K562 (cell line): ENCODE data around the gene MYOM3. TPM values are rescaled to one million over a fixed set of nuclear protein-coding genes. Genes with fewer than 3 reads are reported as not detected.

ENCODE experiments used
- ATAC-seq: fragments of 200-7000 bp; cut with Tn5 transposase; 3 replicates; pipeline ENCODE4 v1.9.1; 2020; ENCODE audit warnings: moderate library complexity
- BruUV-seq: library from RNA; stranded (reverse); fragments of 400-500 nt; replicated peaks from 2 replicates; lab custom pipeline; 2021; lab: Mats Ljungman, UMichigan
- CTCF ChIA-PET: fragments of 300-600 bp; formaldehyde crosslinking; extraction: SDS; loops from one replicate; lab custom pipeline; 2021; ENCODE audit warnings: low intra/inter-chr PET ratio; lab: Yijun Ruan, JAX
- POLR2A ChIA-PET: fragments of 300-600, 350-650 bp; sonication (Branson Sonifier 250); formaldehyde crosslinking; extraction: SDS; loops from one replicate; lab custom pipeline; 2021; ENCODE audit warnings: antibody characterized with exemption, inconsistent platforms; lab: Yijun Ruan, JAX
- DNase-seq, 4 experiments: peaks; one replicate each; pipeline versions ENCODE4 v3.0.0 to v3.0.0-alpha.2; 2011 to 2018; ENCODE audit warnings: low spot score in 3 of 4, mixed read lengths in 3 of 4; ENCODE audit errors: extremely low read depth in 1 of 4
- FAIRE-seq: peaks from 2 replicates; lab custom pipeline; 2011; peaks lifted over from hg19 to GRCh38; lab: Jason Lieb, UNC
- H2AFZ ChIP-seq: 2 replicates; pipeline ENCODE4 v1.6.0; 2011; ENCODE audit warnings: low read depth, low read length, control low read depth, inconsistent platforms
- H3K27ac ChIP-seq: fragments of 200-600 bp; 3 replicates; pipeline ENCODE4 v1.8.0; 2011; ENCODE audit warnings: low read depth, mild to moderate bottlenecking, control low read depth, inconsistent platforms, low read length, moderate library complexity, mixed read lengths; ENCODE audit errors: extremely low read depth
- H3K27me3 ChIP-seq, 2 experiments: fragments of 300-600 bp in 1 of 2; 2 replicates in 1 of 2; 3 replicates in 1 of 2; pipeline versions ENCODE4 v1.6.0 to v1.8.0; 2011; ENCODE audit warnings: inconsistent platforms in 2 of 2, low read length in 2 of 2, mild to moderate bottlenecking in 1 of 2, mixed read lengths in 1 of 2, moderate library complexity in 1 of 2; ENCODE audit not compliant: control insufficient read depth in 2 of 2, insufficient read depth in 2 of 2
- H3K36me3 ChIP-seq: fragments of 300-600 bp; 3 replicates; pipeline ENCODE4 v1.8.0; 2011; ENCODE audit warnings: mild to moderate bottlenecking, low read length, inconsistent platforms; ENCODE audit not compliant: control insufficient read depth, insufficient read depth
- H3K4me1 ChIP-seq, 2 experiments: fragments of 200-600 bp in 1 of 2; replicated peaks in 1 of 2; 2 replicates in 1 of 2; 3 replicates in 1 of 2; pipeline versions ENCODE4 v1.5.1 to v1.8.0; 2011; ENCODE audit warnings: inconsistent platforms in 2 of 2, low read length in 2 of 2, mild to moderate bottlenecking in 1 of 2, mixed read lengths in 1 of 2, moderate library complexity in 1 of 2; ENCODE audit not compliant: control insufficient read depth in 2 of 2, insufficient read depth in 2 of 2
- H3K4me2 ChIP-seq: 2 replicates; pipeline ENCODE4 v1.6.1; 2011; ENCODE audit warnings: low read length, control low read depth, inconsistent platforms, mixed read lengths; ENCODE audit not compliant: insufficient read depth
- H3K4me3 ChIP-seq: fragments of 200-600 bp; sonication (generic), shearing (Covaris generic); 2 replicates; pipeline ENCODE4 v1.5.1; 2016; ENCODE audit warnings: control low read depth, inconsistent platforms
- H3K79me2 ChIP-seq: fragments of 200-600 bp; 3 replicates; pipeline ENCODE4 v1.8.0; 2011; ENCODE audit warnings: low read length, inconsistent platforms; ENCODE audit not compliant: control insufficient read depth, insufficient read depth
- H3K9ac ChIP-seq, 2 experiments: 2 replicates each; pipeline versions ENCODE4 v1.6.0 to v1.6.1; 2011; ENCODE audit warnings: low read depth in 2 of 2, low read length in 2 of 2, control low read depth in 1 of 2, inconsistent platforms in 1 of 2, mild to moderate bottlenecking in 1 of 2, mixed read lengths in 1 of 2; ENCODE audit not compliant: insufficient read depth in 1 of 2
- H3K9me1 ChIP-seq: one replicate; pipeline ENCODE4 v1.6.0; 2011; ENCODE audit warnings: inconsistent platforms, mild to moderate bottlenecking, low read length, moderate library complexity; ENCODE audit not compliant: control insufficient read depth, insufficient read depth
- H3K9me3 ChIP-seq: replicated peaks from 2 replicates; pipeline ENCODE4 v1.5.1; 2011; ENCODE audit warnings: low read depth, low read length, inconsistent platforms; ENCODE audit not compliant: control insufficient read depth, insufficient read depth
- H4K20me1 ChIP-seq: replicated peaks from 2 replicates; pipeline ENCODE4 v1.6.1; 2011; ENCODE audit warnings: low read length, inconsistent platforms, mixed read lengths; ENCODE audit not compliant: control insufficient read depth, insufficient read depth
- ATF7 ChIP-seq: fragments of 450-650 bp; IDR thresholded peaks from 2 replicates; pipeline ENCODE4 v1.7.1; 2014; ENCODE audit warnings: mild to moderate bottlenecking, moderate library complexity
- CEBPB ChIP-seq: fragments of 450-650 bp; IDR thresholded peaks from 2 replicates; pipeline ENCODE4 v1.6.1; 2016; ENCODE audit warnings: missing genetic modification characterization, missing compliant biosample characterization
- CEBPG ChIP-seq, 3 experiments: fragments of 200-800 bp in 1 of 3; sonication (Bioruptor generic) in 1 of 3; sonication (generic) in 1 of 3; formaldehyde crosslinking in 1 of 3; IDR thresholded peaks in 2 of 3; conservative IDR thresholded peaks in 1 of 3; 2 replicates each; pipeline versions ENCODE4 v1.6.1 to v1.8.0; 2016 to 2022; ENCODE audit warnings: missing compliant biosample characterization in 2 of 3, missing genetic modification characterization in 2 of 3, mild to moderate bottlenecking in 1 of 3, missing genetic modification reagents in 1 of 3
- HDGF ChIP-seq: fragments of 450-650 bp; IDR thresholded peaks from 2 replicates; pipeline ENCODE4 v1.6.1; 2016
- ZNF146 ChIP-seq: IDR thresholded peaks from one replicate; pipeline ENCODE4 v1.6.1; 2018; ENCODE audit warnings: missing compliant biosample characterization; ENCODE audit not compliant: unreplicated experiment
- ZNF212 ChIP-seq: fragments of 450-650 bp; formaldehyde crosslinking; IDR thresholded peaks from 2 replicates; pipeline ENCODE4 v1.4.0; 2020; ENCODE audit warnings: mild to moderate bottlenecking
- WGBS: fragments of 100-300 bp; shearing (Covaris generic); methylation state at CpG from one replicate; pipeline ENCODE4 v1.1.6; 2016; ENCODE audit warnings: low coverage, mixed read lengths; ENCODE audit not compliant: insufficient coverage; ENCODE audit errors: missing lambda C conversion rate; 5-methylcytosine and 5-hydroxymethylcytosine counted together
- in situ Hi-C: fragments of 300-500 bp; cut with MboI; formaldehyde crosslinking; loops from 4 replicates; pipeline ENCODE4 v1.15.0; 2018; ENCODE audit warnings: inconsistent platforms, mixed read lengths
- intact Hi-C: fragments of 100-400 bp; cut with micrococcal nuclease; formaldehyde crosslinking; loops from 2 replicates; pipeline ENCODE4 v1.14.2; 2022
- polyA plus RNA-seq, 8 experiments: library from polyadenylated mRNA; depleted of rRNA in 4 of 8; stranded (reverse) in 5 of 8; unstranded in 3 of 8; fragments of >200 nt; fragmentation: Nextera tagmentation in 2 of 8; fragmentation: Illumina TruSeq in 1 of 8; extraction: Ambion mirVana in 2 of 8; extraction: Trizol in 1 of 8; gene quantifications; 2 replicates each; pipeline versions ENCODE4 v1.2.1 to v1.2.3, GENCODE V29; 2011 to 2014; ENCODE audit warnings: inconsistent platforms in 1 of 8, missing spikeins in 1 of 8
- total RNA-seq, 7 experiments: library from RNA; depleted of rRNA in 6 of 7; stranded (reverse); fragments of >200 nt in 6 of 7; fragmentation: Illumina TruSeq in 2 of 7; extraction: Trizol in 2 of 7; gene quantifications; 2 replicates each; pipeline versions ENCODE4 v1.2.1 to v1.2.3, GENCODE V29; 2011 to 2021; ENCODE audit warnings: low replicate concordance in 1 of 7
- TF ChIP-seq, protein P1 (sequence below): fragments of 450-650 bp; IDR thresholded peaks from 2 replicates; pipeline ENCODE4 v1.6.1; 2016; ENCODE audit warnings: borderline replicate concordance
- TF ChIP-seq, protein P2 (sequence below), 2 experiments: IDR thresholded peaks in 1 of 2; conservative IDR thresholded peaks in 1 of 2; 2 replicates each; pipeline ENCODE4 v1.6.1; 2016; ENCODE audit warnings: low read depth in 2 of 2, mild to moderate bottlenecking in 1 of 2, missing compliant biosample characterization in 1 of 2, missing genetic modification characterization in 1 of 2, moderate library complexity in 1 of 2

Gene MYOM3
- total and polyA plus RNA-seq, 9 of the 15 experiments (the other 6 are each of a cell fraction or from before 2014, with no cell fraction given) = 0.01 TPM; not detected in 8

DNA sequence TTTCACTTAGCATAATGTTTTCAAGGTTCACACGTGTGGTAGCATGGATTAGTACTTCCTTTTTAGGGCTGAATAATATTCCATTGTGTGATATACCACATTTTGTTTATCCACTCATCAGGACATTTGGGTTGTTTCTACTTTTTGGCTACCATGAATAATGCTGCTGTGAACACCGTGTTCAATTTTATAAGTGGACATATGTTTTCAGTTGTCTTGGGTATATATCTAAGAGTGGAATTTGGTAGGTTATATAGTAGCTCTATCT, 27.2 kb upstream of the MYOM3 start:
- no peak for ATAC-seq
- FAIRE-seq = no peak
- no peak overlapping the region for H3K9ac ChIP-seq
- no peak overlapping the region for H2AFZ ChIP-seq
- H3K4me3 ChIP-seq = no peak overlapping the region
- DNase-seq = no peak
- TF ChIP-seq CEBPB = peak; percentile 33; the same call in 1 of the 2 replicates
- peak; percentile 65 for TF ChIP-seq ZNF146 (CRISPR knock-in tag)
- TF ChIP-seq ATF7 = no peak
- no peak for TF ChIP-seq ZNF212 (CRISPR knock-in tag)
- no peak for TF ChIP-seq CEBPG (CRISPR knock-in tag; IDR thresholded peaks at IDR 0.05)
- TF ChIP-seq CEBPG (tag; conservative IDR thresholded peaks at IDR 0.05 in 1 of 2, IDR thresholded peaks at IDR 0.05 in 1 of 2) = peak in 1 of 2 experiments; percentile 35; a peak in 1 of 4 replicates
- peaks cover 21% of the 10 kb centered on the region for H4K20me1 ChIP-seq
- ChIA-PET CTCF (no interaction called here), POLR2A (no interaction called here)
- peaks cover 42 to 62% of the 10 kb centered on the region in 2 experiments for H3K27me3 ChIP-seq
- no peak overlapping the region for H3K27ac ChIP-seq
- H3K9me1 ChIP-seq = no peaks in the 10 kb centered on the region
- in situ Hi-C loops = no loop called here
- intact Hi-C loops = no loop called here
- H3K36me3 ChIP-seq = no peaks in the 10 kb centered on the region
- WGBS = 0% methylated on average over 2 of the region's 2 CpGs
- H3K4me2 ChIP-seq = no peak overlapping the region
- peaks cover 0 to 3% of the 10 kb centered on the region in 2 experiments; a peak in 1 of 5 replicates for H3K4me1 ChIP-seq
- H3K79me2 ChIP-seq = no peaks in the 10 kb centered on the region
- BruUV-seq = no TSS peak
- H3K9me3 ChIP-seq = no peaks in the 10 kb centered on the region

DNA sequence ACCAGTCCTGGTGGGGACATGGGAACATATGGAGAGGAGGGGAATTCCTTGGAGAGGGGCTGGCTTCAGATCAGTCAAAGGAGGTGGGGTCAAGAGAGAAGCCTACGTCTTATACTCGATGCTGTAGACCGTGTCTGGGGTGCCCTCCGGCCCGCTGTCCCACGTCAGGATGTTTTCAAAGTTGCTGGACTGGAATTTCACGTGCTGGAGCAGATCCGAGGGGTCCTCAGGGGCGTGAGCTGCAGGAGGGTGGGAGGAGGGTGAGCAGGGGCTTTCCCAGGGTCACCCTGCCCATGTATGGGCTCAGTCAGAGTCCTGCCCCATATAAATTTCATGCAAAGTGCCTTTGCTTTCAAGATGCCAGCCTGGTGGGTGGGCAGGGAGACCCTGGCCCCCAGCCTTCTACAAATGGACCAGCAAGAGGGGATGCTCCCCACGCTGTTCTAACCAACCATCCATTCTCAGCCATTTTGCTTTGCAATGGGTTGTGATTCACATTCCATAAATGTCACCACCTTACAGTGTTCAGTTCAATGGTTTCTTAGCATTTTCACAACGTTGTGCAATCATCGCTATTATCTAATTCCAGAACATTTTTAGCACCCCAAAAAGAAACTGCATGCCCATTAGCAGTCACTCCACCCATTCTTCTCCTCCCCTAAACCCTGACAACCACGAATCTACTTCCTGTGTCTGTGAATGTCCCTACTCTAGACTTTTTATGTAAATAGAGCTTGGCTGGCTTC, 26.7 kb upstream of the MYOM3 start:
- Histone ChIP-seq H3K4me3 (no peak overlapping the region), H3K36me3 (no peaks in the 10 kb centered on the region), H2AFZ (no peak overlapping the region), H3K79me2 (no peaks in the 10 kb centered on the region), H3K4me1 (peaks cover 0 to 3% of the 10 kb centered on the region in 2 experiments; a peak in 1 of 5 replicates), H3K9me1 (no peaks in the 10 kb centered on the region), H3K9ac (no peak overlapping the region), H3K9me3 (no peaks in the 10 kb centered on the region), H3K4me2 (no peak overlapping the region), H3K27ac (no peak overlapping the region), H4K20me1 (peaks cover 21% of the 10 kb centered on the region), H3K27me3 (peaks cover 40 to 60% of the 10 kb centered on the region in 2 experiments)
- in situ Hi-C loops = no loop called here
- intact Hi-C loops = no loop called here
- FAIRE-seq (no peak), ATAC-seq (no peak), DNase-seq (no peak)
- BruUV-seq = no TSS peak
- CTCF ChIA-PET = no interaction called here
- POLR2A ChIA-PET = no interaction called here
- 1% methylated on average over 13 of the region's 13 CpGs for WGBS
- TF ChIP-seq, protein P1, sequence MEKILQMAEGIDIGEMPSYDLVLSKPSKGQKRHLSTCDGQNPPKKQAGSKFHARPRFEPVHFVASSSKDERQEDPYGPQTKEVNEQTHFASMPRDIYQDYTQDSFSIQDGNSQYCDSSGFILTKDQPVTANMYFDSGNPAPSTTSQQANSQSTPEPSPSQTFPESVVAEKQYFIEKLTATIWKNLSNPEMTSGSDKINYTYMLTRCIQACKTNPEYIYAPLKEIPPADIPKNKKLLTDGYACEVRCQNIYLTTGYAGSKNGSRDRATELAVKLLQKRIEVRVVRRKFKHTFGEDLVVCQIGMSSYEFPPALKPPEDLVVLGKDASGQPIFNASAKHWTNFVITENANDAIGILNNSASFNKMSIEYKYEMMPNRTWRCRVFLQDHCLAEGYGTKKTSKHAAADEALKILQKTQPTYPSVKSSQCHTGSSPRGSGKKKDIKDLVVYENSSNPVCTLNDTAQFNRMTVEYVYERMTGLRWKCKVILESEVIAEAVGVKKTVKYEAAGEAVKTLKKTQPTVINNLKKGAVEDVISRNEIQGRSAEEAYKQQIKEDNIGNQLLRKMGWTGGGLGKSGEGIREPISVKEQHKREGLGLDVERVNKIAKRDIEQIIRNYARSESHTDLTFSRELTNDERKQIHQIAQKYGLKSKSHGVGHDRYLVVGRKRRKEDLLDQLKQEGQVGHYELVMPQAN = no peak
- peak; percentile 76 for TF ChIP-seq CEBPB
- no peak for TF ChIP-seq HDGF
- TF ChIP-seq, protein P2, sequence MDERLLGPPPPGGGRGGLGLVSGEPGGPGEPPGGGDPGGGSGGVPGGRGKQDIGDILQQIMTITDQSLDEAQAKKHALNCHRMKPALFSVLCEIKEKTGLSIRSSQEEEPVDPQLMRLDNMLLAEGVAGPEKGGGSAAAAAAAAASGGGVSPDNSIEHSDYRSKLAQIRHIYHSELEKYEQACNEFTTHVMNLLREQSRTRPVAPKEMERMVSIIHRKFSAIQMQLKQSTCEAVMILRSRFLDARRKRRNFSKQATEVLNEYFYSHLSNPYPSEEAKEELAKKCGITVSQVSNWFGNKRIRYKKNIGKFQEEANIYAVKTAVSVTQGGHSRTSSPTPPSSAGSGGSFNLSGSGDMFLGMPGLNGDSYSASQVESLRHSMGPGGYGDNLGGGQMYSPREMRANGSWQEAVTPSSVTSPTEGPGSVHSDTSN (CRISPR knock-in tag; IDR thresholded peaks at IDR 0.05; ENCODE audit: low read depth) = no peak
- TF ChIP-seq, protein P2 (tag; conservative IDR thresholded peaks at IDR 0.05; ENCODE audit: low read depth) = no peak
